ENCODE measurements around the gene FBXO48.

FBXO48 gene

GRCh38 chr2:68435615-68436014 lies 31.5 kb downstream of the FBXO48 start:
- no peak for DNase-seq (ENCODE audit: low spot score)

GRCh38 chr2:68434981-68435380 lies 32.1 kb downstream of the FBXO48 start:
- no peak for DNase-seq (ENCODE audit: low spot score)

- DNase-seq (ENCODE audit: low spot score), result no peak
These were observed 34.1 kb downstream of the FBXO48 start for GRCh38 chr2:68432696-68433658.

- DNase-seq (ENCODE audit: low spot score), result no peak
These were observed 35.6 kb downstream of the FBXO48 start for GRCh38 chr2:68431316-68431972.

- DNase-seq (ENCODE audit: low spot score), result no peak
These were observed 37.7 kb downstream of the FBXO48 start for GRCh38 chr2:68429311-68429826.

GRCh38 chr2:68428746-68429145 lies 38.3 kb downstream of the FBXO48 start:
- DNase-seq (ENCODE audit: low spot score), result no peak

- DNase-seq (ENCODE audit: low spot score), result no peak
These were observed 39.0 kb downstream of the FBXO48 start for GRCh38 chr2:68428126-68428525.

- peak; percentile 27 for DNase-seq (ENCODE audit: low spot score)
These were observed 40.1 kb downstream of the FBXO48 start for GRCh38 chr2:68426848-68427579.

GRCh38 chr2:68426446-68426845 lies 40.6 kb downstream of the FBXO48 start:
- DNase-seq (ENCODE audit: low spot score), result no peak

GRCh38 chr2:68425503-68425902 lies 41.6 kb downstream of the FBXO48 start:
- no peak for DNase-seq (ENCODE audit: low spot score)

GRCh38 chr2:68423966-68424650 lies 43.0 kb downstream of the FBXO48 start:
- peak; percentile 28 for DNase-seq (ENCODE audit: low spot score)

- no peak for DNase-seq (ENCODE audit: low spot score)
These were observed 46.7 kb downstream of the FBXO48 start for GRCh38 chr2:68420254-68420910.

- DNase-seq (ENCODE audit: low spot score), result no peak
These were observed 48.2 kb downstream of the FBXO48 start for GRCh38 chr2:68418855-68419254.

- DNase-seq (ENCODE audit: low spot score), result no peak
These were observed 48.7 kb downstream of the FBXO48 start for GRCh38 chr2:68418419-68418818.

- DNase-seq (ENCODE audit: low spot score), result no peak
These were observed 49.2 kb downstream of the FBXO48 start for GRCh38 chr2:68417926-68418325.

- DNase-seq (ENCODE audit: low spot score), result no peak
These were observed 50.9 kb downstream of the FBXO48 start for GRCh38 chr2:68416081-68416675.

- no peak for DNase-seq (ENCODE audit: low spot score)
These were observed 51.6 kb downstream of the FBXO48 start for GRCh38 chr2:68415521-68415920.

GRCh38 chr2:68414876-68415275 lies 52.2 kb downstream of the FBXO48 start:
- DNase-seq (ENCODE audit: low spot score), result no peak

- DNase-seq (ENCODE audit: low spot score), result no peak
These were observed 52.6 kb downstream of the FBXO48 start for GRCh38 chr2:68414452-68414851.

- DNase-seq (ENCODE audit: low spot score), result no peak
These were observed 53.6 kb downstream of the FBXO48 start for GRCh38 chr2:68413466-68413865.
